Smooth muscle cell (in vitro differentiated cells): ENCODE measurements around the gene SAMD4A. TPM values are rescaled to one million over a fixed set of nuclear protein-coding genes. Genes with fewer than 3 reads are reported as not detected.

Experiments used
- DNase-seq: peaks from one replicate; lab custom pipeline; 2025; ENCODE audit not compliant: unreplicated experiment; lab: John Stamatoyannopoulos, UW
- H2AFZ ChIP-seq: fragments of 200-600 bp; sonication (generic); 2 replicates; pipeline ENCODE4 v1.6.0; 2016; ENCODE audit warnings: antibody characterized with exemption, low read depth, mild to moderate bottlenecking
- H3F3A ChIP-seq: fragments of 200-600 bp; sonication (generic); 2 replicates; pipeline ENCODE4 v1.6.0; 2017; ENCODE audit warnings: antibody characterized with exemption, low read depth
- H3K27ac ChIP-seq: fragments of 200-600 bp; sonication (generic); 2 replicates; pipeline ENCODE4 v1.5.1; 2016; ENCODE audit warnings: low read depth, mild to moderate bottlenecking
- H3K27me3 ChIP-seq: fragments of 200-600 bp; sonication (generic); 2 replicates; pipeline ENCODE4 v1.6.1; 2016; ENCODE audit warnings: low read depth, mild to moderate bottlenecking
- H3K36me3 ChIP-seq: fragments of 200-600 bp; sonication (generic); 2 replicates; pipeline ENCODE4 v1.5.1; 2016; ENCODE audit warnings: low read depth
- H3K4me1 ChIP-seq: fragments of 200-600 bp; sonication (generic); 2 replicates; pipeline ENCODE4 v1.5.1; 2016; ENCODE audit warnings: low read depth
- H3K4me2 ChIP-seq: fragments of 200-600 bp; sonication (generic); 2 replicates; pipeline ENCODE4 v1.6.0; 2016; ENCODE audit warnings: mild to moderate bottlenecking
- H3K4me3 ChIP-seq: fragments of 200-600 bp; sonication (generic); 2 replicates; pipeline ENCODE4 v1.5.1; 2016; ENCODE audit warnings: mild to moderate bottlenecking
- H3K79me2 ChIP-seq: fragments of 200-600 bp; sonication (generic); 2 replicates; pipeline ENCODE4 v1.6.0; 2016; ENCODE audit warnings: low read depth, mild to moderate bottlenecking
- H3K9ac ChIP-seq: fragments of 200-600 bp; sonication (generic); 2 replicates; pipeline ENCODE4 v1.6.0; 2016; ENCODE audit warnings: low read depth
- H3K9me3 ChIP-seq: fragments of 200-600 bp; sonication (generic); replicated peaks from 2 replicates; pipeline ENCODE4 v1.5.1; 2016; ENCODE audit warnings: low read depth
- H4K20me1 ChIP-seq: fragments of 200-600 bp; sonication (generic); 2 replicates; pipeline ENCODE4 v1.6.0; 2016; ENCODE audit warnings: low read depth
- CTCF ChIP-seq: fragments of 200-600 bp; sonication (generic); IDR thresholded peaks from 2 replicates; pipeline ENCODE4 v1.5.1; 2017; ENCODE audit warnings: borderline replicate concordance, mild to moderate bottlenecking, antibody characterized with exemption; ENCODE audit not compliant: insufficient read depth, poor library complexity, severe bottlenecking
- WGBS: methylation state at CpG from one replicate; pipeline ENCODE4 v1.1.7; 2016; ENCODE audit warnings: low lambda C conversion rate; 5-methylcytosine and 5-hydroxymethylcytosine counted together
- polyA plus RNA-seq: library from polyadenylated mRNA; unstranded; fragments of >200 nt; fragmentation: Nextera tagmentation; extraction: Ambion mirVana; gene quantifications from 2 replicates; pipeline ENCODE4 v1.2.1, GENCODE V29; 2016
- total RNA-seq: library from RNA; depleted of rRNA; stranded (reverse); fragments of >200 nt; gene quantifications from 2 replicates; pipeline ENCODE4 v1.2.3, GENCODE V29; 2014

The SAMD4A gene
- total and polyA plus RNA-seq, 2 experiments from 2014 or later: 9.2 to 36.7 TPM

GRCh38 chr14:54700717-54701116 lies 133.8 kb downstream of the SAMD4A start:
- no peak overlapping the region for H3K9ac ChIP-seq
- no peak overlapping the region for H3K4me3 ChIP-seq
- H3K4me1 ChIP-seq: peaks cover 9% of the 10 kb centered on the region
- no peak overlapping the region for H3K4me2 ChIP-seq
- peaks cover 60% of the 10 kb centered on the region for H3K79me2 ChIP-seq
- no peak for DNase-seq
- H4K20me1 ChIP-seq: peaks cover 86% of the 10 kb centered on the region
- H3K36me3 ChIP-seq: peaks cover 2% of the 10 kb centered on the region
- no peak for TF ChIP-seq CTCF
- H3K27ac ChIP-seq: no peak overlapping the region
- H3F3A ChIP-seq: peaks cover 6% of the 10 kb centered on the region
- H3K27me3 ChIP-seq: no peaks in the 10 kb centered on the region
- WGBS: 71% methylated on average over 2 of the region's 2 CpGs
- H2AFZ ChIP-seq: no peak overlapping the region
- no peaks in the 10 kb centered on the region for H3K9me3 ChIP-seq

GRCh38 chr14:54702014-54702491 lies 135.1 kb downstream of the SAMD4A start:
- Histone ChIP-seq H3F3A (peaks cover 6% of the 10 kb centered on the region), H3K9me3 (no peaks in the 10 kb centered on the region), H3K4me1 (peaks cover 9% of the 10 kb centered on the region), H4K20me1 (peaks cover 88% of the 10 kb centered on the region), H3K79me2 (peaks cover 71% of the 10 kb centered on the region), H3K27me3 (no peaks in the 10 kb centered on the region), H3K36me3 (peaks cover 3% of the 10 kb centered on the region), H3K4me2 (no peak overlapping the region), H3K27ac (no peak overlapping the region), H3K9ac (no peak overlapping the region), H3K4me3 (no peak overlapping the region), H2AFZ (no peak overlapping the region)
- no peak for DNase-seq
- TF ChIP-seq CTCF: no peak
- 92% methylated on average over 12 of the region's 12 CpGs for WGBS

GRCh38 chr14:54702492-54702891 lies 135.6 kb downstream of the SAMD4A start:
- no peak for DNase-seq
- Histone ChIP-seq H4K20me1 (peaks cover 92% of the 10 kb centered on the region), H3K9me3 (no peaks in the 10 kb centered on the region), H3K4me1 (peaks cover 9% of the 10 kb centered on the region), H3F3A (peaks cover 6% of the 10 kb centered on the region), H3K36me3 (peaks cover 3% of the 10 kb centered on the region), H3K9ac (no peak overlapping the region), H3K4me3 (no peak overlapping the region), H3K4me2 (no peak overlapping the region), H2AFZ (no peak overlapping the region), H3K27me3 (no peaks in the 10 kb centered on the region), H3K79me2 (peaks cover 72% of the 10 kb centered on the region), H3K27ac (no peak overlapping the region)
- no peak for TF ChIP-seq CTCF
- WGBS: 97% methylated on average over 5 of the region's 5 CpGs

DNA sequence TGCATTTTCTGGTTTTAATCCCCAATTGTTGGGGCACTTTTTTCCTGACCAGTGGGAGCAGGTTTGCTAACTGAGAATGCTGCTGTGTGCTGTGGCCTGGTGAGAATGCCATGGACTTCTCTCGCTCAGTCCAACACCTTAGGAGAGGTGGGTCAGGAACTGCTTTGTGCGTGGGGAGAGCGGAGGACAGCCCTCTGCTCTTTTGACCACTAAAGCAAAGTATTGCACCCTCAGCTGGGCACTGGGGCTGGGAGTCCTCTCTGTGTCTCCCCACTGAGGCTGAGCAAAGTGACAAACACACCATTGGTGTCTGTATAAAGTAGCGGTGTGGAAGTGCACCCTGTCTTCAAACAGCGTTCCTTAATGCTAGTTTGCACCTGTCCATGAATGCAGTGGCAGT lies 136.2 kb downstream of the SAMD4A start:
- H3K4me1 ChIP-seq: peaks cover 9% of the 10 kb centered on the region
- H3K79me2 ChIP-seq: peaks cover 73% of the 10 kb centered on the region
- no peak overlapping the region for H3K4me2 ChIP-seq
- no peak overlapping the region for H3K9ac ChIP-seq
- peaks cover 94% of the 10 kb centered on the region for H4K20me1 ChIP-seq
- DNase-seq: no peak
- peaks cover 6% of the 10 kb centered on the region for H3F3A ChIP-seq
- no peak overlapping the region for H2AFZ ChIP-seq
- no peak for TF ChIP-seq CTCF
- H3K4me3 ChIP-seq: no peak overlapping the region
- no peaks in the 10 kb centered on the region for H3K9me3 ChIP-seq
- no peak overlapping the region for H3K27ac ChIP-seq
- H3K27me3 ChIP-seq: no peaks in the 10 kb centered on the region
- 96% methylated on average over 5 of the region's 5 CpGs for WGBS
- peaks cover 3% of the 10 kb centered on the region for H3K36me3 ChIP-seq
